GM06990 (cell line): ENCODE measurements around the gene TRIP11.

Source experiments
- DNase-seq: peaks from one replicate; pipeline ENCODE4 v3.0.0-alpha.2; 2011; ENCODE audit not compliant: insufficient read length; ENCODE audit errors: extremely low read depth
- H3K27me3 ChIP-seq: replicated peaks from 2 replicates; pipeline ENCODE4 v1.6.0; 2011; ENCODE audit warnings: low read length; ENCODE audit not compliant: control insufficient read depth, insufficient read depth
- H3K36me3 ChIP-seq: 2 replicates; pipeline ENCODE4 v1.5.1; 2011; ENCODE audit warnings: low read length; ENCODE audit not compliant: control insufficient read depth, insufficient read depth
- H3K4me3 ChIP-seq: replicated peaks from 2 replicates; pipeline ENCODE4 v1.5.1; 2011; ENCODE audit warnings: low read depth, mild to moderate bottlenecking, control low read depth, low read length
- TF ChIP-seq, protein P1 (sequence below): IDR thresholded peaks from 2 replicates; pipeline ENCODE4 v1.5.1; 2011; ENCODE audit warnings: low read length, control low read depth, mild to moderate bottlenecking, inconsistent platforms; ENCODE audit not compliant: insufficient read depth, poor library complexity, severe bottlenecking

The TRIP11 gene

DNA sequence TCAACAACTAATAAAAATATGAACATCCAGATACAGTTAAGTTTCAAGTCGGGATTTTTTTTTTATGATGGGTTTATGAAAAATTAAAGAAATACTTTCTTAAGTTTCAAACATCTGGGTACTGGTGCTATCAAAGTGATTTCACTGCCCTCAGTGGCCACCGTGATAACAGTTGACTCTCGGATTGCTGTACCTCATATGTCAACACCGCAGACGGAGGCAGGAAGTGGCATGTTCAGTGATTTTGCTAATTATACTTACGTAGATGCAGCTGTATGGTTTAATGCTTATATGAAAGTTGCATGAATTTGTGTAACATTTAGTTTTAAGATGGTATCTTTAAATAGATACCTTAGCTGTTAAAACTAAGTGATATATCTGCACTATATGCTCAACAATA, 71.6 kb downstream of the TRIP11 start:
- H3K4me3 ChIP-seq: no peak overlapping the region
- H3K36me3 ChIP-seq: peaks cover 3% of the 10 kb centered on the region; the same call in 1 of the 2 replicates
- TF ChIP-seq, protein P1, sequence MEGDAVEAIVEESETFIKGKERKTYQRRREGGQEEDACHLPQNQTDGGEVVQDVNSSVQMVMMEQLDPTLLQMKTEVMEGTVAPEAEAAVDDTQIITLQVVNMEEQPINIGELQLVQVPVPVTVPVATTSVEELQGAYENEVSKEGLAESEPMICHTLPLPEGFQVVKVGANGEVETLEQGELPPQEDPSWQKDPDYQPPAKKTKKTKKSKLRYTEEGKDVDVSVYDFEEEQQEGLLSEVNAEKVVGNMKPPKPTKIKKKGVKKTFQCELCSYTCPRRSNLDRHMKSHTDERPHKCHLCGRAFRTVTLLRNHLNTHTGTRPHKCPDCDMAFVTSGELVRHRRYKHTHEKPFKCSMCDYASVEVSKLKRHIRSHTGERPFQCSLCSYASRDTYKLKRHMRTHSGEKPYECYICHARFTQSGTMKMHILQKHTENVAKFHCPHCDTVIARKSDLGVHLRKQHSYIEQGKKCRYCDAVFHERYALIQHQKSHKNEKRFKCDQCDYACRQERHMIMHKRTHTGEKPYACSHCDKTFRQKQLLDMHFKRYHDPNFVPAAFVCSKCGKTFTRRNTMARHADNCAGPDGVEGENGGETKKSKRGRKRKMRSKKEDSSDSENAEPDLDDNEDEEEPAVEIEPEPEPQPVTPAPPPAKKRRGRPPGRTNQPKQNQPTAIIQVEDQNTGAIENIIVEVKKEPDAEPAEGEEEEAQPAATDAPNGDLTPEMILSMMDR: no peak
- no peak for DNase-seq
- H3K27me3 ChIP-seq: no peaks in the 10 kb centered on the region

DNA sequence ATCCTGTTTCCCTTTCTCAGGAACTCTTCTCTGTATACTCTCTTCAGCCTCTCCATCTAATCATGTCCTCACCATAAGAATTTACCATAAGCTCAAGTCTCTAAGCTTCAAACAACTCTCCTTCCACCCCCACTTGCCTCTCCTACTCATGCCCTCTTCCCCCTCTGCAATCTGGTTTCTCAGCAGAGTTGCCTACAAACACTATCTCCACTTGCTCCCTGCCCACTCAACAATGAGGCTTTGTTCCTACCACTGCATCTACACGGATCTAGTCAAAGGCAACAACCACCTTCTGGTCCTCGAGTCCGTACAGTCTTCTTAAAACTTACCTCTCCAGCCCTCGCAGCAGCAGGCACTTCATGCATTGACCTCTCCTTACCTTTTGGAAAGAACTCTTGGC, 75.1 kb downstream of the TRIP11 start:
- no peaks in the 10 kb centered on the region for H3K27me3 ChIP-seq
- no peak for DNase-seq
- TF ChIP-seq, protein P1: no peak
- H3K36me3 ChIP-seq: peaks cover 2% of the 10 kb centered on the region; the same call in 1 of the 2 replicates
- H3K4me3 ChIP-seq: no peak overlapping the region

DNA sequence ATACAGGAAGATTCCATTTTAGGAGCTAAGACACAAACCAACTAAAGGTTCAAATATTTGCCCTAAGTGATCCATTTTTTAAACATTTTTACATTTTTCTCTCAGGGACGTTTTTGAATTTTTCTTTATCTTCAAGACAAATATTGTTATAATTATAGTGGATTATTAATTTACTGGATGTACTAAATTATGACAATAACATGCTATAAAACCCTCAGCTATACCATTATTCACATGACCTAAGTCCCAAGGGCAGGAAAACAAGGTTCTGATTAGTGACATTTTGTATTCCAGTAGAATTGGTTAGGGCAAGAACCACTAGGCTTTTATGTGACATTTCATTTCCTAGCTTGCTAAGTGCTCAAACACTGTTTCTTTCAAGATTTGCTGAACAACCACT, 75.8 kb downstream of the TRIP11 start:
- no peak for DNase-seq

DNA sequence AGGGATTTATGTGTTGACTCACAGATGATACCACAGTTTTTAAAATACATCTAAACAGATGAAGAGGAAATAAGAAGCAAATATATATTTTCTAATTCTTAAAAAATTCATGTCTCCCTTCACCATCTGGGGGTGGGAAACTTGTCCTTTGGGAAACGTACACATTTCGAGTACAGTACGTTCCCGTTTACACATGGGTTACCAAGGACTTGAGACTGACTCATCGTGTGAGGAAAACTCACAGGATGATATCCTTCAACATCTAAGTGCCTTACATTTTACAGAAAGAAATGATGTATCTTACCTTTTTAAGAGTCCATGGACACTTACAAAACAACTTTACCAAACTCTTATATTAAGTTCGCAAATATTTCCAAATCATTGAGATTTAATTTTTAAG, 76.4 kb downstream of the TRIP11 start:
- DNase-seq: no peak
- TF ChIP-seq, protein P1: no peak

More for the DNA sequence above, 75.8 kb downstream of the TRIP11 start:
- no peaks in the 10 kb centered on the region for H3K27me3 ChIP-seq
- H3K4me3 ChIP-seq: no peak overlapping the region
- peaks cover 2% of the 10 kb centered on the region; the same call in 1 of the 2 replicates for H3K36me3 ChIP-seq
- TF ChIP-seq, protein P1: no peak

DNA sequence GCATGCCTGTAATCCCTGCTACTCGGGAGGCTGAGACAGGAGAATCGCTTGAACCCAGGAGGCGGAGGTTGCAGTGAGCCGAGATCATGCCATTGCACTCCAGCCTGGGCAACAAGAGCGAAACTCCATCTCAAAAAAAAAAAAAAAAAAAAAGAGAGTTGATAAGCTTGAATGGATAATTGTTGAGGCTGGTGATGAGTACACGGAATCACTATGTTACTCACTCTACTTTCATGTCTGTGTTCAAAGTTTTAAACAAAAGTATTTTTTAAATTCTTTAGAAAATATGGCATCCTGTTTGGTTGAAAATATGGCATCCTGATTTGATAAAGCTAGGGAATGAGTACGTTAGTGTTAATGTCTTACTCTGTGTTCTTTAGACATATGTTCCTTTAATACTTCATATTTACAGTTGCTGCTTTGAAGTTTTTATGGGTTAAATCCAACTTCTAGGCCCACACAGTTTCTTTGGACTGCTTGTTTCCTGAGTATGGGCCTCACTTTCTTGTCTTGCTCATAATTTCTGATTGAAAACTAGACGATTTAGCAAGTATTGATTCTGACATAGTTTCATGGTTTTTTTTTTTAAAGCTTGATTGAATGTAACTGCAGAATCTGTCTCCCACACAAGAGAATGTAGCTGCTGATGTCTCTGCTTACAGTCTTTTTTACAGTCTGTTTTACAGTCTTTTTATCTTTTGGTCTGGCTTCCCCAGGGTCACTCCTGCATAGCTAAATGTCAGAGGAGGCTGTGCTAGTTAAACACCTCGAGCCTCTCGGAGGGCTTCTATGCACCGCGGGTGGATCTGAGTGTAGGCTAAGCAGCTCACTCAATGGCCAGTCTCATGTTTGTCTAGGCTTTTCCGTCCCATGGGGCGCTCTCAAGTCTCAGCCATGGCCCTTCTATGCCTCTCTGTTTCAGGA, 78.3 kb downstream of the TRIP11 start:
- Histone ChIP-seq H3K36me3 (no peaks in the 10 kb centered on the region), H3K27me3 (no peaks in the 10 kb centered on the region), H3K4me3 (no peak overlapping the region)
- TF ChIP-seq, protein P1: no peak
- no peak for DNase-seq

More for the DNA sequence above, 76.4 kb downstream of the TRIP11 start:
- H3K36me3 ChIP-seq: no peaks in the 10 kb centered on the region
- H3K27me3 ChIP-seq: no peaks in the 10 kb centered on the region
- H3K4me3 ChIP-seq: no peak overlapping the region

DNA sequence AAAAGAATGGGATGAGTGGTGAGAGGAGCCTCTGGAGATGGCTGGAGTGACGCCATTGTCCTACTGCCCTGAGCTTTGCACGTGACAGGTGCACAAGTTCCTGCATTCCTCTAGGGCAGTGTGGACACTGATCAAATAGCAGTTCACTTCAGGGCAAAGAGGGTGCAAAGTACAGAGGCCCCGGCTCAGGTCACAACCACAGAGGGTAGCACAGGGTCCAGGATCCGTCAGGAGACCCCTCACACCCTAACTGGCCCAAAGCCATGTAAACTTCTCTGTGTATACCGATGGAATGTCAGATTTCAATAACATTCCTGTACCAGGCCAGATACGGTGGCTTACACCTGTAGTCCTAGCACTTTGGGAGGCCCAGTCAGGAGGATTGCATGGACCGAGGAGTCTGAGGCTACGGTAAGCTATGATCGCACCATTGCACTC, 82.0 kb downstream of the TRIP11 start:
- DNase-seq: no peak
- TF ChIP-seq, protein P1: no peak
- H3K4me3 ChIP-seq: no peak overlapping the region
- H3K36me3 ChIP-seq: no peaks in the 10 kb centered on the region
- H3K27me3 ChIP-seq: no peaks in the 10 kb centered on the region; the same call in 1 of the 2 replicates
